GM12878 (cell line): ENCODE measurements around the gene PROB1. TPM values are rescaled to one million over a fixed set of nuclear protein-coding genes. Genes with fewer than 3 reads are reported as not detected.

Experiments used
- ATAC-seq: fragments of 200-7000 bp; cut with Tn5 transposase; 3 replicates; pipeline ENCODE4 v1.9.1; 2020; ENCODE audit warnings: mild to moderate bottlenecking, moderate library complexity
- BruUV-seq: library from RNA; stranded (reverse); fragments of 400-500 nt; replicated peaks from 2 replicates; lab custom pipeline; 2021; lab: Mats Ljungman, UMichigan
- CTCF ChIA-PET: fragments of 300-600 bp; sonication (Branson Sonifier 250); formaldehyde crosslinking; extraction: SDS; loops from one replicate; lab custom pipeline; 2021; ENCODE audit warnings: inconsistent platforms; lab: Yijun Ruan, JAX
- POLR2A ChIA-PET: fragments of 350-600 bp; formaldehyde crosslinking; extraction: SDS; loops from one replicate; lab custom pipeline; 2021; ENCODE audit warnings: inconsistent platforms; lab: Charles Lee
- RAD21 ChIA-PET: fragments of 300-600 bp; sonication (Branson Sonifier 250); formaldehyde crosslinking; loops from one replicate; lab custom pipeline; 2023; ENCODE audit warnings: antibody characterized with exemption; ENCODE audit not compliant: unreplicated experiment; lab: Charles Lee
- SMC1A ChIA-PET: fragments of 300-600 bp; sonication (Branson Sonifier 250); formaldehyde crosslinking; loops from one replicate; lab custom pipeline; 2023; ENCODE audit not compliant: unreplicated experiment, uncharacterized antibody; lab: Charles Lee
- DNase-seq: peaks from one replicate; pipeline ENCODE4 v3.0.0-alpha.2; 2011; ENCODE audit warnings: low read depth, low spot score
- FAIRE-seq: peaks from 3 replicates; lab custom pipeline; 2011; peaks lifted over from hg19 to GRCh38; lab: Jason Lieb, UNC
- H2AFZ ChIP-seq: 2 replicates; pipeline ENCODE4 v1.6.0; 2011; ENCODE audit warnings: low read depth, low read length, control low read depth; ENCODE audit not compliant: control insufficient read depth
- H3K27ac ChIP-seq: 2 replicates; pipeline ENCODE4 v1.5.1; 2011; ENCODE audit warnings: control low read depth; ENCODE audit not compliant: control insufficient read depth, insufficient read depth
- H3K27me3 ChIP-seq, 2 experiments: replicated peaks in 1 of 2; 2 replicates each; pipeline versions ENCODE4 v1.6.0 to v1.6.1; 2011; ENCODE audit warnings: low read length in 1 of 2; ENCODE audit not compliant: control insufficient read depth in 2 of 2, insufficient read depth in 2 of 2
- H3K36me3 ChIP-seq, 2 experiments: 2 replicates each; pipeline ENCODE4 v1.5.1; 2011; ENCODE audit warnings: low read length in 1 of 2; ENCODE audit not compliant: control insufficient read depth in 2 of 2, insufficient read depth in 2 of 2
- H3K4me1 ChIP-seq: 2 replicates; pipeline ENCODE4 v1.6.1; 2011; ENCODE audit warnings: mild to moderate bottlenecking, low read length, moderate library complexity, mixed read lengths; ENCODE audit not compliant: control insufficient read depth, insufficient read depth
- H3K4me2 ChIP-seq: 2 replicates; pipeline ENCODE4 v1.6.0; 2011; ENCODE audit warnings: control low read depth; ENCODE audit not compliant: control insufficient read depth, insufficient read depth
- H3K4me3 ChIP-seq: fragments of 200-600 bp; sonication (generic); 2 replicates; pipeline ENCODE4 v1.5.1; 2016
- H3K79me2 ChIP-seq: 2 replicates; pipeline ENCODE4 v1.6.0; 2011; ENCODE audit warnings: low read length; ENCODE audit not compliant: control insufficient read depth, insufficient read depth
- H3K9ac ChIP-seq: 2 replicates; pipeline ENCODE4 v1.8.0; 2011; ENCODE audit warnings: low read length, control low read depth, mixed read lengths; ENCODE audit not compliant: control insufficient read depth, insufficient read depth
- H3K9me3 ChIP-seq: replicated peaks from 3 replicates; pipeline ENCODE4 v1.5.1; 2011; ENCODE audit warnings: mild to moderate bottlenecking, low read length; ENCODE audit not compliant: control insufficient read depth, insufficient read depth
- H4K20me1 ChIP-seq: 2 replicates; pipeline ENCODE4 v1.6.0; 2011; ENCODE audit not compliant: control insufficient read depth, insufficient read depth
- EZH2 ChIP-seq: IDR thresholded peaks from 2 replicates; pipeline ENCODE4 v1.6.1; 2012; ENCODE audit warnings: low read depth, mild to moderate bottlenecking, control low read depth, inconsistent platforms, low read length, borderline replicate concordance; ENCODE audit not compliant: control insufficient read depth
- HSF1 ChIP-seq: fragments of 150-350 bp; IDR thresholded peaks from 2 replicates; pipeline ENCODE4 v1.6.1; 2014; ENCODE audit warnings: mild to moderate bottlenecking, low read depth, low read length
- KDM1A ChIP-seq: fragments of 200-600 bp; sonication (generic); IDR thresholded peaks from 2 replicates; pipeline ENCODE4 v1.6.1; 2016; ENCODE audit warnings: borderline replicate concordance
- MYB ChIP-seq: fragments of 150-350 bp; IDR thresholded peaks from 2 replicates; pipeline ENCODE4 v1.6.1; 2014; ENCODE audit warnings: mild to moderate bottlenecking, low read depth, low read length, borderline replicate concordance
- NFXL1 ChIP-seq: fragments of 450-650 bp; IDR thresholded peaks from 2 replicates; pipeline ENCODE4 v1.6.1; 2017; ENCODE audit warnings: antibody characterized with exemption, mild to moderate bottlenecking, borderline replicate concordance
- NFYB ChIP-seq: IDR thresholded peaks from 2 replicates; pipeline ENCODE4 v1.6.1; 2011; ENCODE audit warnings: low read depth, mild to moderate bottlenecking, low read length, improper control_type of control experiment, moderate library complexity; ENCODE audit not compliant: insufficient read depth
- NKRF ChIP-seq: fragments of 450-650 bp; conservative IDR thresholded peaks from 2 replicates; pipeline ENCODE4 v1.6.1; 2017; ENCODE audit warnings: mild to moderate bottlenecking, moderate library complexity
- SIN3A ChIP-seq: IDR thresholded peaks from 2 replicates; pipeline ENCODE4 v1.6.1; 2012; ENCODE audit warnings: low read depth, low read length, improper control_type of control experiment
- SIX5 ChIP-seq: IDR thresholded peaks from 2 replicates; pipeline ENCODE4 v1.6.1; 2011; ENCODE audit warnings: mild to moderate bottlenecking, low read depth, low read length, moderate library complexity; ENCODE audit not compliant: severe bottlenecking
- STAT1 ChIP-seq: fragments of 450-650 bp; conservative IDR thresholded peaks from 2 replicates; pipeline ENCODE4 v1.6.1; 2014; ENCODE audit warnings: antibody characterized with exemption, mild to moderate bottlenecking
- TCF7 ChIP-seq: IDR thresholded peaks from 2 replicates; pipeline ENCODE4 v1.6.1; 2014; ENCODE audit warnings: antibody characterized with exemption, borderline replicate concordance
- ZNF622 ChIP-seq: fragments of 450-650 bp; IDR thresholded peaks from 2 replicates; pipeline ENCODE4 v1.6.1; 2017; ENCODE audit warnings: mild to moderate bottlenecking, inconsistent platforms
- WGBS: methylation state at CpG from one replicate; pipeline ENCODE4 v1.1.6; 2016; ENCODE audit warnings: low lambda C conversion rate; ENCODE audit not compliant: insufficient replicate concordance, insufficient coverage; ENCODE audit errors: missing lambda C conversion rate; 5-methylcytosine and 5-hydroxymethylcytosine counted together
- in situ Hi-C: fragments of 300-500 bp; cut with MboI; formaldehyde crosslinking; loops from 9 replicates; pipeline ENCODE4 v1.14.3; 2018; ENCODE audit warnings: mixed read lengths
- intact Hi-C: fragments of 100-400 bp; cut with micrococcal nuclease; formaldehyde crosslinking; loops from one replicate; pipeline ENCODE4 v1.14.2; 2022; ENCODE audit not compliant: unreplicated experiment
- polyA plus RNA-seq, 11 experiments: library from polyadenylated mRNA; depleted of rRNA in 4 of 11; unstranded in 6 of 11; stranded (reverse) in 5 of 11; fragments of >200 nt; fragmentation: Nextera tagmentation in 4 of 11; fragmentation: Illumina TruSeq in 1 of 11; extraction: Ambion mirVana in 4 of 11; extraction: Trizol in 1 of 11; gene quantifications; 1 replicate in 1 of 11; 2 replicates in 10 of 11; pipeline versions ENCODE4 v1.2.1 to v1.2.3, GENCODE V29; 2011 to 2016; ENCODE audit warnings: inconsistent platforms in 2 of 11, missing spikeins in 2 of 11, low read depth in 1 of 11
- total RNA-seq, 4 experiments: library from RNA; depleted of rRNA in 3 of 4; stranded (reverse); fragments of >200 nt in 3 of 4; fragmentation: Illumina TruSeq in 1 of 4; extraction: Trizol in 1 of 4; gene quantifications; 2 replicates each; pipeline versions ENCODE4 v1.2.1 to v1.2.3, GENCODE V29; 2013 to 2021
- TF ChIP-seq, protein P1 (sequence below): fragments of 450-650 bp; formaldehyde crosslinking; IDR thresholded peaks from 2 replicates; pipeline ENCODE4 v1.4.0; 2022; ENCODE audit warnings: mild to moderate bottlenecking, moderate library complexity
- TF ChIP-seq, protein P2 (sequence below): fragments of 450-650 bp; IDR thresholded peaks from 2 replicates; pipeline ENCODE4 v1.6.1; 2014; ENCODE audit warnings: mild to moderate bottlenecking

The PROB1 gene
- total and polyA plus RNA-seq, 10 of the 15 experiments (the other 5 are each of a cell fraction or from before 2014, with no cell fraction given), result 0.14 to 8.1 (median 2.9) TPM

DNA sequence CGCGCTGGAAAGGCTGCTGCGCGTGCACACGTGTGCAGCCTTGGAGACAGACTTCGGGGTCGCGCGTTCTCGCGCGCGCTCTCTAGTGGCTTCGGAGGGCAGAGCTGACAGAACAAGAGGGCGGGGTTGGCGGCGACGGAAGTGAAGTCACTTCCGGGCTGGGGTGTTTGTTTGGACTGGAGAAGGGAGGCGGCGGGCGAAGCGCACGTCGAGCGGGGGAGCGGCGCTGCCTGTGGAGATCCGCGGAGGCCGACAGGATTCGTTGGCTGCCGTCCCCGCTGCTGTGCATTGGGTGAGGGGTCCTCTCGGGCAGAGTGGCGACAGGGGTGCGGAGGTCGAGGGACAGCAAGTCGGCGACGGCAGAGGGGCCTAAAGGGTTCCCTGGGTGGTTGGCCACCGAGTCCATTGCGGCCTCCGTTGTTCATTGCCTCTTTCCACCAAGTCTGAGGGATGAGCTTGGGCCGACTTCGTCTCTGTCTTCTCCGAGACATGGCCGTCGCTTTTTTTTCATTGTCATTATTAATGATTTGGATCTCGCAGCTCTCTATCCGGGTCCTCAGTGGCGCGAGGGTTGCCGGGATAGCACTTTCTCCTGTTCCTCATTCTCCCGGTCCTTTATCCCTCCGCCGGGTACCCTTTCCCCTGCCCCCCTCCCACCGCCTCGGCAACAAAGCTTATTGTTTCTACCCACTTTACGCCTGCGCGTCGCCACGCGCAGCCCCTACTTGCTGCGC lies 53.0 kb downstream of the PROB1 start, which contains the start of gene PAIP2:
Gene PAIP2 (plus strand): TSS at position 166 of the 734 bp plus-strand sequence. CDS start 21,931 bp downstream, outside the sequence.
- Histone ChIP-seq H3K27ac (peak within 1 kb of the TSS; percentile 92), H3K36me3 (peaks cover 0 to 1% of the 10 kb centered on the region in 2 experiments; a peak in 1 of 4 replicates), H3K4me3 (peak within 1 kb of the TSS; percentile 93), H4K20me1 (no peaks in the 10 kb centered on the region), H3K79me2 (peaks cover 46% of the 10 kb centered on the region), H3K9ac (peak within 1 kb of the TSS; percentile 94), H3K9me3 (no peaks in the 10 kb centered on the region), H3K27me3 (no peaks in the 10 kb centered on the region), H2AFZ (peak within 1 kb of the TSS; percentile 93), H3K4me1 (peaks cover 11% of the 10 kb centered on the region), H3K4me2 (peak within 1 kb of the TSS; percentile 86)
- DNase-seq, result peak; percentile 90
- in situ Hi-C loops (no loop called here), intact Hi-C loops (loop anchor here (2.0 kb wide), 1 partner anchor 51 kb away; no protein-coding TSS in a partner anchor)
- WGBS, result 1% methylated on average over 59 of the region's 66 CpGs
- FAIRE-seq, result peak; percentile 44
- POLR2A ChIA-PET, result interaction anchor here (0.6 to 3.2 kb wide), 17 partner anchors 9 to 800 kb away, joined by 3 to 51 read pairs (median 5); partner anchors contain the start of genes MATR3, MZB1 and SPATA24
- ATAC-seq, result peak; percentile 89
- SMC1A ChIA-PET, result interaction anchor here (0.7 to 1.8 kb wide), 12 partner anchors 33 to 91 kb away, joined by 3 to 14 read pairs (median 5); partner anchors contain the start of gene SPATA24
- no TSS peak for BruUV-seq
- RAD21 ChIA-PET, result interaction anchor here (0.6 to 3.8 kb wide), 17 partner anchors 9 to 799 kb away, joined by 3 to 42 read pairs (median 4); partner anchors contain the start of genes ETF1, MZB1 and SPATA24
- CTCF ChIA-PET, result interaction anchor here (0.6 to 3.1 kb wide), 28 partner anchors 9 to 172 kb away, joined by 3 to 24 read pairs (median 4); partner anchors contain the start of gene MZB1
- no peak for TF ChIP-seq KDM1A
- no peak for TF ChIP-seq MYB
- no peak for TF ChIP-seq TCF7
- no peak for TF ChIP-seq ZNF622
- TF ChIP-seq SIX5, result no peak
- TF ChIP-seq SIN3A, result peak; percentile 38; the same call in 1 of the 2 replicates
- TF ChIP-seq NFXL1, result no peak
- no peak for TF ChIP-seq NFYB
- no peak for TF ChIP-seq EZH2
- TF ChIP-seq HSF1, result no peak
- TF ChIP-seq, protein P1, sequence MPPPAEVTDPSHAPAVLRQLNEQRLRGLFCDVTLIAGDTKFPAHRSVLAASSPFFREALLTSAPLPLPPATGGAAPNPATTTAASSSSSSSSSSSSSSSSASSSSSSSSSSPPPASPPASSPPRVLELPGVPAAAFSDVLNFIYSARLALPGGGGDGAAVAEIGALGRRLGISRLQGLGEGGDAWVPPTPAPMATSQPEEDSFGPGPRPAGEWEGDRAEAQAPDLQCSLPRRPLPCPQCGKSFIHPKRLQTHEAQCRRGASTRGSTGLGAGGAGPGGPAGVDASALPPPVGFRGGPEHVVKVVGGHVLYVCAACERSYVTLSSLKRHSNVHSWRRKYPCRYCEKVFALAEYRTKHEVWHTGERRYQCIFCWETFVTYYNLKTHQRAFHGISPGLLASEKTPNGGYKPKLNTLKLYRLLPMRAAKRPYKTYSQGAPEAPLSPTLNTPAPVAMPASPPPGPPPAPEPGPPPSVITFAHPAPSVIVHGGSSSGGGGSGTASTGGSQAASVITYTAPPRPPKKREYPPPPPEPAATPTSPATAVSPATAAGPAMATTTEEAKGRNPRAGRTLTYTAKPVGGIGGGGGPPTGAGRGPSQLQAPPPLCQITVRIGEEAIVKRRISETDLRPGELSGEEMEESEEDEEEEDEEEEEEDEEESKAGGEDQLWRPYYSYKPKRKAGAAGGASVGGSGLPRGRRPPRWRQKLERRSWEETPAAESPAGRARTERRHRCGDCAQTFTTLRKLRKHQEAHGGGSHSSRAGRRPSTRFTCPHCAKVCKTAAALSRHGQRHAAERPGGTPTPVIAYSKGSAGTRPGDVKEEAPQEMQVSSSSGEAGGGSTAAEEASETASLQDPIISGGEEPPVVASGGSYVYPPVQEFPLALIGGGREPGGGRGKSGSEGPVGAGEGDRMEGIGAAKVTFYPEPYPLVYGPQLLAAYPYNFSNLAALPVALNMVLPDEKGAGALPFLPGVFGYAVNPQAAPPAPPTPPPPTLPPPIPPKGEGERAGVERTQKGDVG (CRISPR knock-in tag), result no peak
- peak; percentile 88 for TF ChIP-seq NKRF
- TF ChIP-seq, protein P2, sequence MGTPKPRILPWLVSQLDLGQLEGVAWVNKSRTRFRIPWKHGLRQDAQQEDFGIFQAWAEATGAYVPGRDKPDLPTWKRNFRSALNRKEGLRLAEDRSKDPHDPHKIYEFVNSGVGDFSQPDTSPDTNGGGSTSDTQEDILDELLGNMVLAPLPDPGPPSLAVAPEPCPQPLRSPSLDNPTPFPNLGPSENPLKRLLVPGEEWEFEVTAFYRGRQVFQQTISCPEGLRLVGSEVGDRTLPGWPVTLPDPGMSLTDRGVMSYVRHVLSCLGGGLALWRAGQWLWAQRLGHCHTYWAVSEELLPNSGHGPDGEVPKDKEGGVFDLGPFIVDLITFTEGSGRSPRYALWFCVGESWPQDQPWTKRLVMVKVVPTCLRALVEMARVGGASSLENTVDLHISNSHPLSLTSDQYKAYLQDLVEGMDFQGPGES, result no peak
- no peak for TF ChIP-seq STAT1
